HFFc6 (cell line): ENCODE results near the gene CTR9. TPM values are rescaled to one million over a fixed set of nuclear protein-coding genes. Genes with fewer than 3 reads are reported as not detected.

Experiments used
- DNase-seq: peaks from one replicate; pipeline ENCODE4 v3.0.0-alpha.2; 2018
- H3K27ac Mint-ChIP-seq: 2 replicates; pipeline ENCODE4 v1.8.0; 2020; ENCODE audit warnings: mild to moderate bottlenecking, mixed read lengths
- H3K27me3 Mint-ChIP-seq: 2 replicates; pipeline ENCODE4 v1.8.0; 2021; ENCODE audit warnings: mild to moderate bottlenecking, moderate library complexity, mixed read lengths; ENCODE audit not compliant: insufficient read depth
- H3K36me3 Mint-ChIP-seq: 2 replicates; pipeline ENCODE4 v1.8.0; 2021; ENCODE audit warnings: low read depth, mixed read lengths
- H3K4me1 Mint-ChIP-seq: 2 replicates; pipeline ENCODE4 v1.8.0; 2020; ENCODE audit warnings: low read depth, mixed read lengths
- H3K4me3 Mint-ChIP-seq: 2 replicates; pipeline ENCODE4 v1.8.0; 2020; ENCODE audit warnings: mild to moderate bottlenecking, moderate library complexity, mixed read lengths
- H3K9me3 Mint-ChIP-seq: 2 replicates; pipeline ENCODE4 v1.8.0; 2020; ENCODE audit warnings: mild to moderate bottlenecking, mixed read lengths
- CTCF ChIP-seq: fragments of 200-600 bp; sonication (generic); IDR thresholded peaks from 2 replicates; pipeline ENCODE4 v1.5.0; 2021; ENCODE audit warnings: antibody characterized with exemption, mild to moderate bottlenecking
- total RNA-seq, 6 experiments: library from RNA; stranded (reverse); fragmentation: NEBNext Ultra II Directional; extraction: Animal tissue kit (Norgen Biotek cat#: 25700); gene quantifications; 2 replicates in 1 of 6; 3 replicates in 5 of 6; pipeline ENCODE4 v1.2.3, GENCODE V29; 2021

CTR9 gene
- total RNA-seq, 6 experiments from 2014 or later, result 38.5 to 49.9 (median 44.2) TPM

- H3K4me3 Mint-ChIP-seq, result no peak overlapping the region
- no peaks in the 10 kb centered on the region; the same call in 1 of the 2 replicates for H3K4me1 Mint-ChIP-seq
- no peaks in the 10 kb centered on the region for H3K9me3 Mint-ChIP-seq
- no peak for TF ChIP-seq CTCF
- no peaks in the 10 kb centered on the region; the same call in 1 of the 2 replicates for H3K27me3 Mint-ChIP-seq
- DNase-seq, result no peak
- H3K36me3 Mint-ChIP-seq, result peaks cover 37% of the 10 kb centered on the region
- H3K27ac Mint-ChIP-seq, result no peak overlapping the region
Observed at GRCh38 chr11:10763766-10764165, 12.7 kb downstream of the CTR9 start.

GRCh38 chr11:10764412-10764811 is 13.4 kb downstream of the CTR9 start:
- no peaks in the 10 kb centered on the region; the same call in 1 of the 2 replicates for H3K27me3 Mint-ChIP-seq
- no peak for TF ChIP-seq CTCF
- DNase-seq, result no peak
- H3K4me1 Mint-ChIP-seq, result peaks cover 5% of the 10 kb centered on the region; the same call in 1 of the 2 replicates
- H3K27ac Mint-ChIP-seq, result no peak overlapping the region
- H3K36me3 Mint-ChIP-seq, result peaks cover 42% of the 10 kb centered on the region
- H3K9me3 Mint-ChIP-seq, result no peaks in the 10 kb centered on the region
- no peak overlapping the region for H3K4me3 Mint-ChIP-seq

GRCh38 chr11:10770626-10771254 is 19.7 kb downstream of the CTR9 start:
- Mint-ChIP-seq H3K9me3 (no peaks in the 10 kb centered on the region), H3K36me3 (peaks cover 67% of the 10 kb centered on the region), H3K4me1 (peaks cover 18% of the 10 kb centered on the region), H3K4me3 (no peak overlapping the region), H3K27ac (no peak overlapping the region), H3K27me3 (no peaks in the 10 kb centered on the region; the same call in 1 of the 2 replicates)
- TF ChIP-seq CTCF, result peak; percentile 88
- peak; percentile 33 for DNase-seq

- H3K27me3 Mint-ChIP-seq, result no peaks in the 10 kb centered on the region; the same call in 1 of the 2 replicates
- H3K36me3 Mint-ChIP-seq, result peaks cover 63% of the 10 kb centered on the region
- H3K4me3 Mint-ChIP-seq, result no peak overlapping the region
- DNase-seq, result no peak
- no peak for TF ChIP-seq CTCF
- no peaks in the 10 kb centered on the region for H3K9me3 Mint-ChIP-seq
- peaks cover 18% of the 10 kb centered on the region for H3K4me1 Mint-ChIP-seq
- no peak overlapping the region for H3K27ac Mint-ChIP-seq
Observed at GRCh38 chr11:10771457-10771856, 20.4 kb downstream of the CTR9 start.

GRCh38 chr11:10774811-10775210 is 23.8 kb downstream of the CTR9 start:
- no peak for TF ChIP-seq CTCF
- Mint-ChIP-seq H3K4me1 (peaks cover 35% of the 10 kb centered on the region), H3K4me3 (no peak overlapping the region), H3K27me3 (no peaks in the 10 kb centered on the region; the same call in 1 of the 2 replicates), H3K36me3 (peaks cover 64% of the 10 kb centered on the region), H3K27ac (no peak overlapping the region), H3K9me3 (no peaks in the 10 kb centered on the region)
- DNase-seq, result no peak
